ENCODE results near the gene ADAMTS14. TPM values are rescaled to one million over a fixed set of nuclear protein-coding genes. Genes with fewer than 3 reads are reported as not detected.
"Not testable (repeated sequence)": the region's sequence is repeated elsewhere in the genome, so short reads cannot be mapped to it uniquely, and the experiment has no call there.

The ADAMTS14 gene
- total RNA-seq, 2 experiments from 2014 or later = 0.05 TPM; not detected in 1

- ATAC-seq; H3K4me3 Mint-ChIP-seq; H3K36me3 Mint-ChIP-seq (ENCODE audit: low read depth); CTCF ChIA-PET; DNase-seq; H3K4me1 Mint-ChIP-seq (ENCODE audit: low read depth); H3K27ac Mint-ChIP-seq: not testable (repeated sequence)
- POLR2A ChIA-PET = interaction anchor here (0.7 kb wide), 1 partner anchor 8 kb away, joined by 3 read pairs; no protein-coding TSS in a partner anchor
- Mint-ChIP-seq H3K27me3 (ENCODE audit: low read depth) (peaks cover 18% of the 10 kb centered on the region), H3K9me3 (ENCODE audit: insufficient read depth) (peaks cover 11% of the 10 kb centered on the region)
These were observed 95.8 kb downstream of the ADAMTS14 start for GRCh38 chr10:70768026-70768685.

DNA sequence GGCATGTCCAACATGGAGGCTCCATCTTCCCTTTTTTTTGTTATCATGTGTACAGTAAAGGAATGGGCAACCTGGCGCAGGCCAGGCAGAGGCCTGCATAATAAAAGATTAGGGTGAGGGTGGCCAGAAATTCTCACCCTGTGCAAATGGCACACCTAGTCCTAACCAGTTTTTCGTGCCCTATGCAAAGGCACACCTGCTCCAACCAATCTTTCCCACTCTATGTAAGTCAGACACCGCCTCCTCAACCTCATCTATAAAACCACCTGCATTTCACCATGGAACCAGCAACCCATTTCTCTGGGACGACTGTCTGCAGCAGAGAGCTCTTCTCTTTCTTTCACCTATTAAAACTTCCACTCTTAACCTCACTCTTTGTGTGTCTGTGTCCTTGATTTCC is 96.8 kb downstream of the ADAMTS14 start:
- POLR2A ChIA-PET = no interaction called here
- no peak for DNase-seq
- H3K27me3 Mint-ChIP-seq (ENCODE audit: low read depth) = peaks cover 18% of the 10 kb centered on the region

DNA sequence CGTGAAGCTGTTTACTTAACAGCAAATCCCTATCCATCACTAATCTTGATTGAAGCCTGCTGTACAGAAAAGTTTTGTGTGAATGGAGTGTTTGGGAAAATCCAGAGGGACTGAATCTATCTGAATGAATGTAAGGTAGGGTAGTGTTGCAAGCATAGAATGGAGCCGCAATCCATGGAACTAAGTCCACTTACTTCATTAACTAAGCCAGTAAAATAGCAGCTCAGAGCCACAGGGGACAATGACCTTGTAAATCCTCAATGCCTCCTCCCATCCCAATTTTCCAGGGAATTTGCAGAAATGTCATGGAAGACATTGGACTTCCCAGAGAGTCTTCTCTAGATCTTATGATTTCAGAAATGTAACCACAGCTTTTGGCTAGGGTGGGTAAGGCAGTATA is 97.7 kb downstream of the ADAMTS14 start:
- no peak overlapping the region for H3K27ac Mint-ChIP-seq
- H3K4me3 Mint-ChIP-seq = no peak overlapping the region
- peaks cover 18% of the 10 kb centered on the region for H3K27me3 Mint-ChIP-seq (ENCODE audit: low read depth)
- ChIA-PET POLR2A (no interaction called here), CTCF (interaction anchor here (0.8 kb wide), 2 partner anchors 11 to 155 kb away, joined by 3 to 4 read pairs; no protein-coding TSS in a partner anchor)
- ATAC-seq (no peak), DNase-seq (no peak)
- H3K36me3 Mint-ChIP-seq (ENCODE audit: low read depth) = no peaks in the 10 kb centered on the region
- H3K9me3 Mint-ChIP-seq (ENCODE audit: insufficient read depth) = peaks cover 10% of the 10 kb centered on the region
- H3K4me1 Mint-ChIP-seq (ENCODE audit: low read depth) = no peaks in the 10 kb centered on the region

More for the DNA sequence above, 96.8 kb downstream of the ADAMTS14 start:
- Mint-ChIP-seq H3K4me1 (ENCODE audit: low read depth) (no peaks in the 10 kb centered on the region), H3K9me3 (ENCODE audit: insufficient read depth) (peaks cover 11% of the 10 kb centered on the region), H3K4me3 (no peak overlapping the region), H3K27ac (no peak overlapping the region), H3K36me3 (ENCODE audit: low read depth) (no peaks in the 10 kb centered on the region)
- CTCF ChIA-PET = interaction anchor here (0.8 kb wide), 1 partner anchor 156 kb away, joined by 3 read pairs; no protein-coding TSS in a partner anchor
- ATAC-seq = no peak

GRCh38 chr10:70770516-70770915 is 98.2 kb downstream of the ADAMTS14 start:
- CTCF ChIA-PET; H3K36me3 Mint-ChIP-seq (ENCODE audit: low read depth); H3K4me1 Mint-ChIP-seq (ENCODE audit: low read depth); POLR2A ChIA-PET; H3K9me3 Mint-ChIP-seq (ENCODE audit: insufficient read depth); H3K27ac Mint-ChIP-seq; H3K4me3 Mint-ChIP-seq; DNase-seq; ATAC-seq: not testable (repeated sequence)
- peaks cover 18% of the 10 kb centered on the region for H3K27me3 Mint-ChIP-seq (ENCODE audit: low read depth)

- CTCF ChIA-PET = no interaction called here
- H3K9me3 Mint-ChIP-seq (ENCODE audit: insufficient read depth) = peaks cover 4% of the 10 kb centered on the region
- ATAC-seq = no peak
These were observed 99.2 kb downstream of the ADAMTS14 start for GRCh38 chr10:70771311-70772194.

GRCh38 chr10:70772627-70773026 is 100.3 kb downstream of the ADAMTS14 start:
- peaks cover 12% of the 10 kb centered on the region for H3K27me3 Mint-ChIP-seq (ENCODE audit: low read depth)

More at GRCh38 chr10:70771311-70772194, 99.2 kb downstream of the ADAMTS14 start:
- POLR2A ChIA-PET = no interaction called here
- Mint-ChIP-seq H3K4me3 (no peak overlapping the region), H3K4me1 (ENCODE audit: low read depth) (no peaks in the 10 kb centered on the region), H3K36me3 (ENCODE audit: low read depth) (no peaks in the 10 kb centered on the region), H3K27ac (no peak overlapping the region), H3K27me3 (ENCODE audit: low read depth) (peaks cover 17% of the 10 kb centered on the region)
- DNase-seq = no peak

GRCh38 chr10:70773461-70773860 is 101.2 kb downstream of the ADAMTS14 start:
- ChIA-PET POLR2A (no interaction called here), CTCF (no interaction called here)
- Mint-ChIP-seq H3K4me3 (no peak overlapping the region), H3K27ac (peak overlapping the region; percentile 5), H3K9me3 (ENCODE audit: insufficient read depth) (no peaks in the 10 kb centered on the region), H3K4me1 (ENCODE audit: low read depth) (no peaks in the 10 kb centered on the region), H3K36me3 (ENCODE audit: low read depth) (no peaks in the 10 kb centered on the region), H3K27me3 (ENCODE audit: low read depth) (peaks cover 7% of the 10 kb centered on the region)
- DNase-seq = no peak
- no peak for ATAC-seq

More at GRCh38 chr10:70772627-70773026, 100.3 kb downstream of the ADAMTS14 start:
- ATAC-seq = no peak
- no peaks in the 10 kb centered on the region for H3K4me1 Mint-ChIP-seq (ENCODE audit: low read depth)
- no peaks in the 10 kb centered on the region for H3K9me3 Mint-ChIP-seq (ENCODE audit: insufficient read depth)
- no peak for DNase-seq
- ChIA-PET POLR2A (no interaction called here), CTCF (no interaction called here)
- H3K27ac Mint-ChIP-seq = no peak overlapping the region
- H3K4me3 Mint-ChIP-seq = no peak overlapping the region
- H3K36me3 Mint-ChIP-seq (ENCODE audit: low read depth) = no peaks in the 10 kb centered on the region

DNA sequence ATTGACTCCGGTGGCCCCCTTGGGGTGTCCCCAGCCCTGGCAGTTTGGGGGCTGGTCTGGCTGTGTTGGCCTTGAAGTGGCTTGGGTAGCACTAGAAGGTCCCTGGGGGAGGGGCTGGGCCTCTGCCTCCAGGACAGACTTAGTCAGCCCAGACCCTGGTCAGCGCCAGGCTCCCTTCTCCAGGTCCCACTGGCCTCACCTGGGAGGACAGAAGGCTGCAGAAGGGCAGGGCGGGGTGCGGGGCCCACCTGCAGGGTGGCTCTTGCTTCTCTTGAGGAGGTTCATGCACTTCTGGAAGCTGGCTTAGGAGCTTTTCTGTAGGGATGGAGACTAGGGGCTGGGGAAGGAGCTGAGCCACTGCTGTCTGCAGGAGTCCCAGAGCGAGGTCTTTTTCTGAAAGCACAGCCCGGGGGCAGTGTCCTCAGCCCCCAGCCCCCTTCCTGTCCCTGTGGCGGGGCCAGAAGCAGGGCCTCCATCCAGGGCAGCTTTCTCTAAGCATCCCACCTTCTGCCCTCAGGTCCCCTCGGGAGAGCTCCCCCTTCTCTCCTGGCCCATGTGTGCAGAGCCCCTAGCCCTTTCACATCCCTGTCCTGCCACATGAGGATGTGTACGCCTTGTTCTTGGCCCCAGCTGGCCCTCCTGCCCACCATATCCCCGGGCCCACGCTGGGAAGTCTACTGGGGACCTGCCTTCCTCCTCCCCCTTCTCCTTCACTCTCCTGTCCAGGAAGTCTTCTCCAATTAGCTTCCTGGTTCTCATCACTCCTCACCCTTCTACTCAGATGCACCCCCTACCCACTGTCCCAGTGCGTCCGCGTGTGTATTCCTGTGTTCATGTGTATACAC is 101.9 kb downstream of the ADAMTS14 start:
- no peak for DNase-seq
- no peaks in the 10 kb centered on the region for H3K36me3 Mint-ChIP-seq (ENCODE audit: low read depth)
- H3K27ac Mint-ChIP-seq = no peak overlapping the region
- H3K4me3 Mint-ChIP-seq = no peak overlapping the region
- H3K4me1 Mint-ChIP-seq (ENCODE audit: low read depth) = no peaks in the 10 kb centered on the region
- CTCF ChIA-PET = no interaction called here
- POLR2A ChIA-PET = no interaction called here
- no peak for ATAC-seq
- no peaks in the 10 kb centered on the region for H3K9me3 Mint-ChIP-seq (ENCODE audit: insufficient read depth)
- peaks cover 5% of the 10 kb centered on the region for H3K27me3 Mint-ChIP-seq (ENCODE audit: low read depth)

- Mint-ChIP-seq H3K27me3 (ENCODE audit: low read depth) (no peaks in the 10 kb centered on the region), H3K4me3 (no peak overlapping the region), H3K36me3 (ENCODE audit: low read depth) (no peaks in the 10 kb centered on the region), H3K9me3 (ENCODE audit: insufficient read depth) (no peaks in the 10 kb centered on the region), H3K27ac (no peak overlapping the region), H3K4me1 (ENCODE audit: low read depth) (no peaks in the 10 kb centered on the region)
- no peak for DNase-seq
- ATAC-seq = no peak
- ChIA-PET POLR2A (no interaction called here), CTCF (no interaction called here)
These were observed 102.7 kb downstream of the ADAMTS14 start for GRCh38 chr10:70774810-70775678.

GRCh38 chr10:70775679-70776454 is 103.6 kb downstream of the ADAMTS14 start:
- CTCF ChIA-PET = no interaction called here
- no peaks in the 10 kb centered on the region for H3K36me3 Mint-ChIP-seq (ENCODE audit: low read depth)
- no peaks in the 10 kb centered on the region for H3K9me3 Mint-ChIP-seq (ENCODE audit: insufficient read depth)
- ATAC-seq (no peak), DNase-seq (no peak)
- POLR2A ChIA-PET = no interaction called here
- no peak overlapping the region for H3K27ac Mint-ChIP-seq
- no peaks in the 10 kb centered on the region for H3K4me1 Mint-ChIP-seq (ENCODE audit: low read depth)
- no peaks in the 10 kb centered on the region for H3K27me3 Mint-ChIP-seq (ENCODE audit: low read depth)
- H3K4me3 Mint-ChIP-seq = no peak overlapping the region
